Measurements from ENCODE around the gene ZNF502.

DNA sequence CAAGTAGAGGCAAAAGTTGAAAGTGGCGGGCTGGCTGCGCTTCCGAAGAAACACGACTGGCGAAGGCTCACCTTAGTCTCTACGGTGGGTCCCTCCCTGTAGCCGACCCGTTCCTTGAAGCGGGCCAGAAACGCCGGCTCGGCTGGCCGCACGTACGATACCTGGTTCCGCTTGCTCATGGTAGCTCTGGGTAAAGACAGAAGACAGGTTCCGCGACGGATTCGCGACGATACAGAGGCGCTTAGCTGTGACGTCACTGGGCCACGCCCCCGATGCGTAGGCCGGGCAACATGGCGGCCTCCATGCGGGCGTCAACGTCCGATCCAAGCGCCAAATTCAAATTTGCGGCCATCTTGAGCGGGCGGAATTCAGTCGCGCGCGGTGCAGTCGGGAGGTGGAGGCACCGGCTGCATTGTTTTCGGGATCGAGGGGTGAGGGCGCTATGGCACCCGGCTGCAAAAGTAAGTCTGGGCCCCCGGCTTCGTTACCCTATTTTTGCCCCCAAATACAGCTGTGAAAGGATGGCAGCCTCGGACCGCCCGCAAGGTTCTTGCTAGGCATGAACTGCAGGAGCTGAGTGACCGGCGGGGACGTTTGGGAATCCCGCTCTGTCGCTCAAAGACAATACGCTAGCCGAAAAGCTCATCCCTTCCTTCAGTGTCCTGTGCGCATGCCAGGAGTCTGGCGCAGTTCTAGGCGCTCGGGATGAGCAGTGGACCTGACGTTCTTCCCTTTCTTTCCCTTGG lies 49.1 kb downstream of the ZNF502 start, which contains the start of the genes KIAA1143 and KIF15:
- TF ChIP-seq, protein P1, sequence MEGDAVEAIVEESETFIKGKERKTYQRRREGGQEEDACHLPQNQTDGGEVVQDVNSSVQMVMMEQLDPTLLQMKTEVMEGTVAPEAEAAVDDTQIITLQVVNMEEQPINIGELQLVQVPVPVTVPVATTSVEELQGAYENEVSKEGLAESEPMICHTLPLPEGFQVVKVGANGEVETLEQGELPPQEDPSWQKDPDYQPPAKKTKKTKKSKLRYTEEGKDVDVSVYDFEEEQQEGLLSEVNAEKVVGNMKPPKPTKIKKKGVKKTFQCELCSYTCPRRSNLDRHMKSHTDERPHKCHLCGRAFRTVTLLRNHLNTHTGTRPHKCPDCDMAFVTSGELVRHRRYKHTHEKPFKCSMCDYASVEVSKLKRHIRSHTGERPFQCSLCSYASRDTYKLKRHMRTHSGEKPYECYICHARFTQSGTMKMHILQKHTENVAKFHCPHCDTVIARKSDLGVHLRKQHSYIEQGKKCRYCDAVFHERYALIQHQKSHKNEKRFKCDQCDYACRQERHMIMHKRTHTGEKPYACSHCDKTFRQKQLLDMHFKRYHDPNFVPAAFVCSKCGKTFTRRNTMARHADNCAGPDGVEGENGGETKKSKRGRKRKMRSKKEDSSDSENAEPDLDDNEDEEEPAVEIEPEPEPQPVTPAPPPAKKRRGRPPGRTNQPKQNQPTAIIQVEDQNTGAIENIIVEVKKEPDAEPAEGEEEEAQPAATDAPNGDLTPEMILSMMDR (conservative IDR thresholded peaks at IDR 0.05; ENCODE audit: low read depth, low read length) = no peak
- TF ChIP-seq EZH2 (IDR thresholded peaks at IDR 0.05; ENCODE audit: borderline replicate concordance, low read depth, low read length, poor library complexity, severe bottlenecking) = no peak
